ENCODE measurements around the gene SELENOF.
"Not testable (repeated sequence)": the region's sequence is repeated elsewhere in the genome, so short reads cannot be mapped to it uniquely, and the experiment has no call there.

Gene SELENOF

GRCh38 chr1:86915737-86916235, 1.9 kb upstream of the SELENOF start:
- no peak for DNase-seq

- peak; percentile 80 for DNase-seq
Measured at GRCh38 chr1:86914998-86915736, 1.2 kb upstream of the SELENOF start.

- DNase-seq: no peak
Measured at GRCh38 chr1:86914601-86914997, 673 bp upstream of the SELENOF start, which contains the start of gene HS2ST1. Gene HS2ST1, plus strand, starts transcription at chr1:86914635.

- DNase-seq: peak; percentile 58
Measured at GRCh38 chr1:86913399-86913895, 479 bp downstream of the SELENOF start.

- DNase-seq: no peak
Measured at GRCh38 chr1:86912281-86912900, 1.5 kb downstream of the SELENOF start.

GRCh38 chr1:86906419-86906818, 7.5 kb downstream of the SELENOF start:
- DNase-seq: peak; percentile 76

GRCh38 chr1:86905875-86906274, 8.1 kb downstream of the SELENOF start:
- no peak for DNase-seq

- not testable (repeated sequence) for DNase-seq
Measured at GRCh38 chr1:86899401-86899800, 14.5 kb downstream of the SELENOF start.

GRCh38 chr1:86888327-86888726, 25.6 kb downstream of the SELENOF start:
- DNase-seq: no peak

GRCh38 chr1:86887479-86888162, 26.3 kb downstream of the SELENOF start:
- DNase-seq: no peak

- no peak for DNase-seq
Measured at GRCh38 chr1:86875722-86876121, 38.2 kb downstream of the SELENOF start.

- DNase-seq: no peak
Measured at GRCh38 chr1:86872086-86872485, 41.8 kb downstream of the SELENOF start.

GRCh38 chr1:86871001-86871400, 42.9 kb downstream of the SELENOF start:
- DNase-seq: no peak

GRCh38 chr1:86868477-86868876, 45.4 kb downstream of the SELENOF start:
- DNase-seq: no peak

- not testable (repeated sequence) for DNase-seq
Measured at GRCh38 chr1:86867278-86867677, 46.6 kb downstream of the SELENOF start.

GRCh38 chr1:86866665-86867064, 47.3 kb downstream of the SELENOF start:
- no peak for DNase-seq

GRCh38 chr1:86865973-86866637, 47.8 kb downstream of the SELENOF start:
- DNase-seq: no peak

- DNase-seq: no peak
Measured at GRCh38 chr1:86862920-86863319, 51.0 kb downstream of the SELENOF start.

GRCh38 chr1:86861424-86861823, 52.5 kb downstream of the SELENOF start:
- no peak for DNase-seq

GRCh38 chr1:86860424-86860823, 53.5 kb downstream of the SELENOF start:
- no peak for DNase-seq

- no peak for DNase-seq
Measured at GRCh38 chr1:86860020-86860419, 53.9 kb downstream of the SELENOF start.

GRCh38 chr1:86858524-86859261, 55.2 kb downstream of the SELENOF start:
- no peak for DNase-seq
